Vagina (tissue), 2 donors: ENCODE measurements around the gene TLE4. TPM values are rescaled to one million over a fixed set of nuclear protein-coding genes. Genes with fewer than 3 reads are reported as not detected.

Experiments
- DNase-seq, 2 donors: peaks; one replicate each; pipeline ENCODE4 v3.0.0-alpha.2; 2017; ENCODE audit errors: extremely low spot score in 2 of 2
- H3K27ac ChIP-seq: fragments of 200-600 bp; sonication (generic); one replicate; pipeline ENCODE4 v1.5.1; 2019
- H3K27me3 ChIP-seq: fragments of 200-600 bp; sonication (generic); one replicate; pipeline ENCODE4 v1.5.1; 2019
- H3K36me3 ChIP-seq, 2 donors: fragments of 200-600 bp; sonication (generic); one replicate each; pipeline ENCODE4 v1.5.1; 2017 to 2019
- H3K4me1 ChIP-seq: fragments of 200-600 bp; sonication (generic); one replicate; pipeline ENCODE4 v1.5.1; 2019
- H3K4me3 ChIP-seq, 2 donors: fragments of 200-600 bp; sonication (generic); 1 replicate in 1 of 2; 2 replicates in 1 of 2; pipeline ENCODE4 v1.5.1; 2016 to 2019
- H3K9me3 ChIP-seq: fragments of 200-600 bp; sonication (generic); one replicate; pipeline ENCODE4 v1.5.1; 2019
- POLR2A ChIP-seq, 2 donors: fragments of 450-650 bp; IDR thresholded peaks; one replicate each; pipeline ENCODE4 v1.6.1; 2017; ENCODE audit warnings: antibody characterized with exemption in 2 of 2, mild to moderate bottlenecking in 2 of 2, moderate library complexity in 2 of 2
- POLR2AphosphoS5 ChIP-seq, 2 donors: sonication (generic); formaldehyde crosslinking; IDR thresholded peaks; one replicate each; pipeline ENCODE4 v1.9.0; 2017; ENCODE audit warnings: antibody characterized with exemption in 2 of 2, mild to moderate bottlenecking in 2 of 2, low read depth in 1 of 2; ENCODE audit not compliant: insufficient read depth in 1 of 2
- intact Hi-C: fragments of 100-400 bp; cut with DNase I; formaldehyde crosslinking; loops from one replicate; pipeline ENCODE4 v1.15.1; 2023
- total RNA-seq: library from RNA; depleted of rRNA; stranded (reverse); fragments of >200 nt; gene quantifications from one replicate; pipeline ENCODE4 v1.2.3, GENCODE V29; 2016
- TF ChIP-seq, protein P1 (sequence below), 3 experiments: fragments of 450-650 bp in 2 of 3; fragments of 200-600 bp in 1 of 3; sonication (generic) in 1 of 3; IDR thresholded peaks; one replicate each; pipeline ENCODE4 v1.5.1; 2017 to 2019; ENCODE audit warnings: antibody characterized with exemption in 3 of 3, mild to moderate bottlenecking in 2 of 3, moderate library complexity in 2 of 3

TLE4 gene
- total RNA-seq, 1 donor from 2014 or later: 49.8 TPM

DNA sequence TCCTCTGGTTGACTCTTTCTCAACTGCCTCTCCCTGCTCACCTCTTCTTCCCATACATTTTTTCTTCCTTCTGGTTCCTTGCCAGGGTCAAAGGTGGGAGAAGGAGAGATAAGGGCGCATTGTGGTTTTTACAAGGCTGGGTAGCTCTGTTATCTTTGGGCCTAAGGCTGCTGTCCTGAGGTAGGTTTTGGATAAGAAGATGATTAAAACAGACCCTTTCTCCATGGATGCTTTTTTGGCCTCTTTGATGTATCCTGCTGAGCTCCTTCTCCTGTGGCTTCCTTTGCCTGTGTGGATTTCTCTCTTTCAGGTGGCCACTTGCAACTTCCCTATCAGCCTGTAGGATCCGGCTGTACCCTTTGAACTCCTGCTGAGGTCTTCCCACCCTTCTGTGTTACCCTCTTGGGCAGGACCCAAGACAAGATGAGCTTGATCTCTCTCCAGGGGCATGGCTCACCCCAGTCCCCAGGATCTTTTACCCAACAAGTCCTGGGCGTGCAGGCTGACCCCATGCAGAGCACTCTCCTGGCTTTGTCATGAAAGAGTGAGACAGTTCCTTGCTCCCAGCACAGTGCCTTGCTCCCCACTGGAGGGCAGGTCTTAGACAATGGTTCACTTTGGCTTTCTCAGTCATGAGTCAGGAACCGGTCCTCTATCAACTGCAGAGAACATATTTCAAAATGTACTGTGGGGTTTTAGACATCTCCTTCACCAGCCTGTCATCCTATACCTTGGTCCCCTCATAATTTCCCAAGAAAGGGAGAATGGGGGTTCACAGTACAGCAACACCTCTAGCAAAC, 197.9 kb downstream of the TLE4 start:
- intact Hi-C loops: no loop called here
- TF ChIP-seq POLR2A (IDR thresholded peaks at IDR 0.05) (no peak), POLR2AphosphoS5 (IDR thresholded peaks at IDR 0.05; ENCODE audit: insufficient read depth in 1 of 2, low read depth in 1 of 2) (no peak)
- TF ChIP-seq, protein P1, sequence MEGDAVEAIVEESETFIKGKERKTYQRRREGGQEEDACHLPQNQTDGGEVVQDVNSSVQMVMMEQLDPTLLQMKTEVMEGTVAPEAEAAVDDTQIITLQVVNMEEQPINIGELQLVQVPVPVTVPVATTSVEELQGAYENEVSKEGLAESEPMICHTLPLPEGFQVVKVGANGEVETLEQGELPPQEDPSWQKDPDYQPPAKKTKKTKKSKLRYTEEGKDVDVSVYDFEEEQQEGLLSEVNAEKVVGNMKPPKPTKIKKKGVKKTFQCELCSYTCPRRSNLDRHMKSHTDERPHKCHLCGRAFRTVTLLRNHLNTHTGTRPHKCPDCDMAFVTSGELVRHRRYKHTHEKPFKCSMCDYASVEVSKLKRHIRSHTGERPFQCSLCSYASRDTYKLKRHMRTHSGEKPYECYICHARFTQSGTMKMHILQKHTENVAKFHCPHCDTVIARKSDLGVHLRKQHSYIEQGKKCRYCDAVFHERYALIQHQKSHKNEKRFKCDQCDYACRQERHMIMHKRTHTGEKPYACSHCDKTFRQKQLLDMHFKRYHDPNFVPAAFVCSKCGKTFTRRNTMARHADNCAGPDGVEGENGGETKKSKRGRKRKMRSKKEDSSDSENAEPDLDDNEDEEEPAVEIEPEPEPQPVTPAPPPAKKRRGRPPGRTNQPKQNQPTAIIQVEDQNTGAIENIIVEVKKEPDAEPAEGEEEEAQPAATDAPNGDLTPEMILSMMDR (IDR thresholded peaks at IDR 0.05): no peak

DNA sequence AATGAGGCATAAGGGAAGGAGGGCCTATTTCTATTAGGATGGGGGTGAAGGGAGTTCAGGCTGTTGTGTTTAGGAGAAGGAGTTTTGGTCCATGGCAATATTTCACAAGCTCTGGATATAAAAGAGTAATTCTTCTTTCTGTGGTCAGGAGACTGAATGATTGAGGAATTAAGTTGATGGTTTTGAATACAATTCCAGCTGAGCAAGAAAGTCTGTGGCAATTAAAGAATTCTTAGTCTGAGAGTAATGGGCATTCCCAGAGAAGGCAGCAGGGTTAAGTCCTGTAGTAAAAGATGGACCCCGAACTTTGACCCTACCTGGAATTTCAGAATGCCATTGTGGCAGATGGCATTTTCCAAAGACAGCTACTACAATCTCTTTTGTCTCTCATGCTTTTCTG, 202.6 kb downstream of the TLE4 start:
- no peak for DNase-seq
- Histone ChIP-seq H3K27me3 (no peaks in the 10 kb centered on the region), H3K27ac (no peak overlapping the region), H3K4me3 (no peak overlapping the region), H3K9me3 (no peaks in the 10 kb centered on the region), H3K4me1 (no peaks in the 10 kb centered on the region), H3K36me3 (no peaks in the 10 kb centered on the region)
- intact Hi-C loops: no loop called here
- TF ChIP-seq POLR2A (IDR thresholded peaks at IDR 0.05) (no peak), POLR2AphosphoS5 (IDR thresholded peaks at IDR 0.05; ENCODE audit: insufficient read depth in 1 of 2, low read depth in 1 of 2) (no peak)
- TF ChIP-seq, protein P1 (IDR thresholded peaks at IDR 0.05): no peak

More for the DNA sequence above, 197.9 kb downstream of the TLE4 start:
- Histone ChIP-seq H3K4me1 (no peaks in the 10 kb centered on the region), H3K27ac (no peak overlapping the region), H3K27me3 (no peaks in the 10 kb centered on the region), H3K36me3 (no peaks in the 10 kb centered on the region), H3K9me3 (no peaks in the 10 kb centered on the region), H3K4me3 (no peak overlapping the region)
- DNase-seq: no peak
